GM18870 (cell line): ENCODE results near the gene TMPRSS2.
"Not testable (repeated sequence)": the region's sequence is repeated elsewhere in the genome, so short reads cannot be mapped to it uniquely, and the experiment has no call there.

Experiments used
- ATAC-seq: cut with Tn5 transposase; IDR thresholded peaks from one replicate; pipeline ENCODE4 v1.9.1; 2021; ENCODE audit warnings: moderate library complexity; ENCODE audit not compliant: unreplicated experiment

Gene TMPRSS2

DNA sequence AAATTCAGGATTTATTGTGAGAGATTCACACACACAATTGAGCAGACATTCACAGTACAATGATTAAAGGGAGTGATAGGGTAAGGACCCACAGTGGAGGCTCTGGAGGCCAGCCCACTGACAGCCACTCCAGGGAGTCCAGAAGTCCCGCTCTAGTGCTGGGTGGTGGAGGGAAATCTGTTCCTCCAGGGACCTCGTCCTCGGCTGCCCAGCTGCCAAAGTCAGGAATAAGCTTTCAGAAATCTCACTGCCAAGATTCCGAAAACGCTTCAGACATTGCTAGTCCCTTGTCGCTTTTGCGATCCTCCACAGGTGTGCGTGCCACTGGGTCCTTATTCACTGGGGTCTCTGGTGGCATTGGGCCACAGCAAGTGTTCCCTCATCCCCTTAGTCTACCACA is 79.6 kb downstream of the TMPRSS2 start:
- no peak for ATAC-seq

DNA sequence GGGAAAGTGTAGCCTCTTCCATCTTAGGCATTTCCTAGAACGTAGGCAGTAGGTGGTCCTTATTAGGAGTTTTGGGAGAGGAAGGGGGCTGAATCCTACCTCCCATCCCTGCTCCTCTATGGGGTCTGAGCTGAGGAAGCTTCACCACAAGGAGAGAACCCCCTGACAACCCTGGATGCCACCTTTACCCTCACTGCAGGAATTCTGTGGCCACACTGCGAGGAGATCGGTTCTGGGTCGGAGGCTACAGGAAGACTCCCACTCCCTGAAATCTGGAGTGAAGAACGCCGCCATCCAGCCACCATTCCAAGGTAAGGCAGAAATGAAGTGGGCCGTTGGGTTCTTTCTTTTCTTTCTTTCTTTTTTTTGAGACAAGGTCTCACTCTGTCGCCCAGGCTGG is 80.4 kb downstream of the TMPRSS2 start:
- ATAC-seq = no peak

DNA sequence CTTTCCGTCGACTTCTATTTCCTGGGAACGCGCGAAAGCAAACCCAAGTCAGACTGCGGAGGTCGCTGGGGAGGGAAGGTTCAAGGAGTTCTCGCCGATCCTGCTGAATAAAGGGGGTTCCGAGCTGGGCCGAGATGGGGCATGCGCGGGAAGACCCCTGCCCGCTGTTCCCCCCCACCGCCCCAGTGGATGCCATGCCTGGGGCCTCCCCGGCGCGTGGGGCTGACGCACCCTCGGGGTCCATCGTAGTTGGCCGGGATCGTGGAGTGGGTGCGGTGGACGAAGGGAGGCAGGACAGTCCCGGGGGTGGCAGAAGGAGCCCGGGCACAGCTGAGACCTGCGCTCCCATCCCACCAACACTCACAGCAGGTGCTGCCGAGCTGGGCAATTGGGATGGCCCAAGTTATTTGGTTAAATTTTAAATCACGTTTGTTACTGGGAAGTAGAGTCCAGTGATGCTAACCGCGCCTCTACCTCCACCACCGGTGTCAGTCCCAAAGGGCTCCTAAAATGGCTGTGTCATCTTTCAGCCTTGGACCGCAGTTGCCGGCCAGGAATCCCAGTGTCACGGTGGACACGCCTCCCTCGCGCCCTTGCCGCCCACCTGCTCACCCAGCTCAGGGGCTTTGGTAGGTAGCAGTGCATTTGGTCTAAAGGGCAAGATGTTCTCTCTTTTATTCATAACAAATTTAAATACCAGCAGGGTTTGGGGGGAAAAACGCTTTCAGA is 81.1 kb downstream of the TMPRSS2 start:
- no peak for ATAC-seq

DNA sequence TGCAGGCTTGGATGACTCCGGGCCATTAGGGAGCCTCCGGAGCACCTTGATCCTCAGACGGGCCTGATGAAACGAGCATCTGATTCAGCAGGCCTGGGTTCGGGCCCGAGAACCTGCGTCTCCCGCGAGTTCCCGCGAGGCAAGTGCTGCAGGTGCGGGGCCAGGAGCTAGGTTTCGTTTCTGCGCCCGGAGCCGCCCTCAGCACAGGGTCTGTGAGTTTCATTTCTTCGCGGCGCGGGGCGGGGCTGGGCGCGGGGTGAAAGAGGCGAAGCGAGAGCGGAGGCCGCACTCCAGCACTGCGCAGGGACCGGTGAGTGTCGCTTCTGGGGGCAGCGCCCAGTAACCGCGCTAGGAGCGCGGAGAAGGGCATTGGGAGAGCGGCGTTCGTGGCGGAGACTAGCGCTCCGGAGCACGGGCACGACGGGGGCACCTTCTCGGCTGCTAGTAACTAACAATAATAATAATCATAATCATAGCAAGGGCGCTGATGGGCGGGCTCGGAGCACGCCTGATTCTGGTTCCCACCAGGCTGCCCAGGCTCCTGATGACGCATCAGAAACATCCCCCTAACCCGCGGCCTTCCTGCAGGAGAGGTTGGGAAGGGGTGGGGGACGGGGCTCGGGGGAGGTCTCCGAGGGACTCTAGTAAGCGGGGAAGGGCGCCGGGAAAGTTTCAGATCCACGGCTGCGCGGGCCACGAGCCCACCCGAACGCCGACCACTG is 81.8 kb downstream of the TMPRSS2 start, which contains the start of gene MX1:
TSS of gene MX1 (plus strand) at position 286 of the 722 bp plus-strand sequence. CDS start 5,832 bp downstream, outside the sequence.
- peak; percentile 69 for ATAC-seq

DNA sequence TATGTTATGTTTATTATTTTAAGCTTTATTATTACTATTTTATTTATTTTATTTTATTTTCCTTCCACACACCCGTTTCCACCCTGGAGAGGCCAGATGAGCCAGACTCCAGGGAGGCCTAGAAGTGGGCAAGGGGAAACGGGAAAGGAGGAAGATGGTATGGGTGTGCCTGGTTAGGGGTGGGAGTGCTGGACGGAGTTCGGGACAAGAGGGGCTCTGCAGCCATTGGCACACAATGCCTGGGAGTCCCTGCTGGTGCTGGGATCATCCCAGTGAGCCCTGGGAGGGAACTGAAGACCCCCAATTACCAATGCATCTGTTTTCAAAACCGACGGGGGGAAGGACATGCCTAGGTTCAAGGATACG is 82.4 kb downstream of the TMPRSS2 start:
- ATAC-seq = peak; percentile 7

DNA sequence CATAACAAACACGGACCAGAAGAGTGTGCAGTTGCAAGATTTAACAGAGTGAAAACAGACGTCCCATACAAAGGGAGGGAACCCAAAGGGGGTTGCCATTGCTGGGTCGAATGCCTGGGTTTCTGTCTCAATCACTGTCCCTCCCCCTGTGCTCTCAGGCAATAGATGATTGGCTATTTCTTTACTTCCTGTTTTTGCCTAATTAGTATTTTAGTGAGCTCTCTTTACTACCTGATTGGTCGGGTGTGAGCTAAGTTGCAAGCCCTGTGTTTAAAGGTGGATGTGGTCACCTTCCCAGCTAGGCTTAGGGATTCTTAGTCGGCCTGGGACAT is 84.7 kb downstream of the TMPRSS2 start:
- ATAC-seq = not testable (repeated sequence)

DNA sequence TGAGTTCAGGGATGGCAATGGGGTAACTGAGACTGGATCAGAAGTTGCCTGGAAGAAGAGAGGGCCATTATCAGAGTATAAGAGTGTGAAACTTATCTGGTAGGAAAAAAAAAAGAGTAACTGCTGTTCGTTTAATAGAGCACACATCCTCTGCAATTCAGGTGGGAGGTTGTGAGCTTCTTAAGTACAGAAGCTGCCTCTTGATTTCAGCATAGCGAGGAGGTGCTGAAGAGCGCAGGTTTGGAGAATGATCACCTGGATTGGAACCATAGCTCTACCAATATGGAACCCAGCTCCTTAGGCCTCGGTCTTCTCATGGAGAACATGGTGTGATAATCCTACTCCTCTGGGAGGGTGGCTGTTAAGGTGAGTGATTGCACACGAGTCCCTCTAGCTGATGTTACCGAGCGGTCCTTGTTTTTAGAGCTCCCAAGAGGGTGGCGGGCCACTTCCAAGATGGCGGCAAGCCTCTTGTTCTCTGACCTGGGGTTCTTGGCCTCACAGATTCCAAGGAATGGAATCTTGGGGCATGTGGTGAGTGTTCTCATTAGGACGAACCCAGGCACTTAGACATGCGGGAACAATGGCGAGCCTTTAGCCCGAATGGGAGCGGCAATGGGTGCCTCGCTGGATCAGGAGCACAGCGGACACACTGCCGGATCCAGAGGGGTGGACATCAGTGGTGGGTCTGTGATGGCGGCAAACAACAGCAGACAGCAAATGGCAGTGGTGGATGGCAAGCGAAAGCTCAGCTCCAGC is 85.2 kb downstream of the TMPRSS2 start:
- no peak for ATAC-seq

DNA sequence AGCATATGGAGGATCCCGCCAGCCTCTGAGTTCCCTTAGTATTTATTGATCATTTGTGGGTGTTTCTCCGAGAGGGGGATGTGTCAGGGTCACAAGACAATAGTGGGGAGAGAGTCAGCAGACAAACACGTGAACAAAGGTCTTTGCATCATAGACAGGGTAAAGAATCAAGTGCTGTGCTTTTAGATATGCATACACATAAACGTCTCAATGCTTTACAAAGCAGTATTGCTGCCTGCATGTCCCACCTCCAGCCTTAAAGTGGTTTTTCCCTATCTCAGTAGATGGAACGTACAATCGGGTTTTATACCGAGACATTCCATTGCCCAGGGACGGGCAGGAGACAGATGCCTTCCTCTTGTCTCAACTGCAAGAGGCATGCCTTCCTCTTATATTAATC is 87.0 kb downstream of the TMPRSS2 start:
- ATAC-seq = not testable (repeated sequence)

DNA sequence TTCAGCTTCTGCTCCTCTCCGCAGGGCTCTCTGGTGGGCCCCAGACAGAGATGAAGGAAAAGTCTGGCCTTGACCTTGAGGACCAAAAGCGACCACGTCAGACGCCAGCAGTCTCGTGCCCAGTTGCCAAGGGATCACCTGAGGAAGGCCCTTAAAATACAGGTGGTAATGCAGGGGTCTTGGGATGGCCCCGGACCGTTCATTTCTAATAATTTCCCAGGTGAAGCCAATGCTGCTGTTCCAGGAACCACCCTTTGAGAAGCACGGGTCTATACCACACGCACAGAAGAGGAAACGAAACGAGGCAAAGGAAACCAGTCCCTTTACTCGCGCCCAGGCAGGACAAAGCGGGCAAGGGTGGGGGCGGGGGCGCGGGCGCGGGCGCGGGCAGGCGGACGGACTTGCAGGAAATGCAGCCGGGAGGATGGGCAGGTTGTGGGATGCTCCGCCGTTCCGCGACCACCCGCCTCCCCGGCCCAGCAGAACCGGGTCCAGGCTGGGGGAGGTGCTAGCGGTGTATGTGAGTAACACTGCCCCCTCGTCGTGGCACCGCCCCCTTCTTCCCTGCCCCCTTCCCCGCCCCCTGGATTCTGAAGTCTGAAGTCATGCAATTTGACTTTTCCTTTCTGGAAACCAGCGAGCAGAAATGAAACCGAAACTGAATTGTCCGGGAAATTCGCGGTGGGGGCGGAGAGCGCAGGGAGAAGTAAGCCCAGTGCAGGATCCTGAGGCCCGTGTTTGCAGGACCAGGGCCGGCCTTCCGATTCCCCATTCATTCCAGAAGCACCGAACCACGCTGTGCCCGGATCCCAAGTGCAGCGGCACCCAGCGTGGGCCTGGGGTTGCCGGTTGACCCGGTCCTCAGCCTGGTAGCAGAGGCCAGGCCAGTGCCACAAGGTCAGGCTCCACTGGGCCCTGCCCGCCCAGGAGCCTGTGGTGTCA is 87.8 kb downstream of the TMPRSS2 start:
- ATAC-seq = no peak

DNA sequence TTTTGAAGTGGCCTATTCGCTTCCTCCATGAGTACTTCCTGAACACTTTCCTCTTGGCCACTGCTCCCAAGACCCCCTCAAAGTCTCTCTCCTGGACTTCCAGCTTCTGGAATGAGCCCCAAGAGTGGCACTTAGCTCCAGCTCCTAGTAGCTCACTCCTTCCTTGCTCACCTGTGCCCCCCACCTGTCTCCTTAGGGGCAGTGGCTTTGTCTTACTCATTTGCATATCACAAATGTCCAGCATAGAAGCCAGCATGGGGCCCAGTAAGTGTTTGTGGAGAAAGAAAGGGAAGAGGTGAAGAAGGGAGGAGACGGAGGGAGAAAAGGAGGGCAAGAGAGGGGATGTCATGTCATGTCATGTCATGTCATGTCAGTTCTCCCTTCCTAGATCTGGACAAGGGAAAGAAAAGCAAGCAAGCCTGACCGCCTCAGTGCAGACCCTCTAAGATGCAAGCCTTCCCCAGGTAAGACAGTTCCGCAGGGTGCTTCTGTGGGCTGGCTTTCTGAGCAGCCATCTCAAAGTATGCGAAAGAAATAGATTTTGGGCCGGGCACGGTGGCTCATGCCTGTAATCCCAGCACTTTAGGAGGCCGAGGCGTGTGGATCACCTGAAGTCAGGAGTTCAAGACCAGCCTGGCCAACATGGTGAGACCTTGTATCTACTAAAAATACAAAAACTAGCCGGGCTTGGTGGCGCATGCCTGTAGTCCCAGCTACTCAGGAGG is 88.8 kb downstream of the TMPRSS2 start:
- no peak for ATAC-seq

DNA sequence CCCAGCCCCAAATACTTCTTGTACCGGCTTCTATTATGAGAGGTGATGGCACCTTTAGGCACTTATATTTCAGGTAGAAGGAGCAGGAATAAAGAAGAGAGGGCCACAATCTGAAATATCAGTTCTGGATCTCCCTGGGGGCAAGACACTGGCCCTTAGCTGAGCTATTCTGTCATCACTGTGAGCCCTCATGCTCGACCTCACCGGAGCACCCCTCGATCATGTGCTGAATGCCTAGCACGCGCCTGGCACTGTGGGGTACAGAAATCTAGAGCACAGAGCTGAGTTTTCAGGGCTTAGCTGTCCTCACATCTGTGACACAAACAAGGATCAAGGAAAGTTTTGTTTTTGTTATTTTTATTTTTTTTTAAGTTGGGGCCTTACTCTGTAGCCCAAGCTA is 89.6 kb downstream of the TMPRSS2 start:
- ATAC-seq = no peak

DNA sequence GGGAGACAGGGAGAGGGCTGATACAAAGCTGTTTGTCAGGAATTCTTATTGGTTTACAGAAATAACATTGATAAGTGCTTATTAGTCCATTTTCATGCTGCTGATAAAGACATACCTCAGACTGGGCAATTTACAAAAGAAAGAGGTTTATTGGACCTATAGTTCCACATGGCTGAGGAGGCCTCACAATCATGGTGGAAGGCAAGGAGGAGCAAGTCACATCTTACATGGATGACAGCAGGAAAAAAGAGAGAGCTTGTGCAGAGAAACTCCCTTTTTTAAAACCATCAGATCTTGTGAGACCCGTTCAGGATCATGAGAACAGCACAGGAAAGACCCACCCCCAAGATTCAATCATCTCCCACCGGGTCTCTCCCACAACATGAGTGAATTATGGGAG is 90.5 kb downstream of the TMPRSS2 start:
- not testable (repeated sequence) for ATAC-seq
